ENCODE results near the gene EXOC3L1. TPM values are rescaled to one million over a fixed set of nuclear protein-coding genes. Genes with fewer than 3 reads are reported as not detected.
A peak's percentile ranks its signal among the peaks of the same experiment; 100 is the strongest.

The EXOC3L1 gene
- total RNA-seq, 1 donor from 2014 or later: 0.45 TPM

GRCh38 chr16:67183627-67184452 lies 6.1 kb downstream of the EXOC3L1 start, which contains the start of gene MATCAP1:
Gene MATCAP1, minus strand, starts transcription at chr16:67183963. Its CDS starts 3,353 bp downstream, at chr16:67180610.
- H3K9ac ChIP-seq (ENCODE audit: low read length): peak within 1 kb of the TSS; percentile 90
- H3K4me3 ChIP-seq (ENCODE audit: insufficient read depth, low read depth, low read length): peak within 1 kb of the TSS; percentile 70
- H3K79me2 ChIP-seq (ENCODE audit: insufficient read depth, low read length): peaks cover 23% of the 10 kb centered on the region
- H3K4me1 Mint-ChIP-seq (ENCODE audit: low read depth, unreplicated experiment): peaks cover 15% of the 10 kb centered on the region
- peaks cover 33% of the 10 kb centered on the region for H3K4me1 ChIP-seq (ENCODE audit: insufficient read depth, low read length)
- peaks cover 2% of the 10 kb centered on the region for H3K27me3 Mint-ChIP-seq (ENCODE audit: low read depth, unreplicated experiment)
- no peaks in the 10 kb centered on the region for H3K36me3 ChIP-seq (ENCODE audit: insufficient read depth, low read length)
- H3K9me3 Mint-ChIP-seq (ENCODE audit: unreplicated experiment): no peaks in the 10 kb centered on the region
- H3K27ac Mint-ChIP-seq (ENCODE audit: unreplicated experiment): no peak within 1 kb of the TSS
- no peaks in the 10 kb centered on the region for H3K9me3 ChIP-seq (ENCODE audit: insufficient read depth, low read depth, low read length)
- no peaks in the 10 kb centered on the region for H3K27me3 ChIP-seq (ENCODE audit: insufficient read depth, low read length)
- no peak for TF ChIP-seq CTCF (IDR thresholded peaks at IDR 0.05; ENCODE audit: insufficient read depth, low read depth, low read length)
- no peak for TF ChIP-seq EZH2 (IDR thresholded peaks at IDR 0.05; ENCODE audit: insufficient read depth, low read length)
- DNase-seq (ENCODE audit: low read depth) (peak; percentile 96), FAIRE-seq (peak; percentile 49)
- H3K4me2 ChIP-seq (ENCODE audit: low read length): peak within 1 kb of the TSS; percentile 91
- H4K20me1 ChIP-seq (ENCODE audit: insufficient read depth, low read length): peaks cover 53% of the 10 kb centered on the region
- H3K27ac ChIP-seq (ENCODE audit: low read depth, low read length): peak within 1 kb of the TSS; percentile 96
- H3K4me3 Mint-ChIP-seq (ENCODE audit: unreplicated experiment): peak within 1 kb of the TSS; percentile 79
- H3K36me3 Mint-ChIP-seq (ENCODE audit: low read depth, unreplicated experiment): peaks cover 3% of the 10 kb centered on the region
- H2AFZ ChIP-seq (ENCODE audit: low read depth, low read length): peak within 1 kb of the TSS; percentile 94

GRCh38 chr16:67183284-67183626 lies 6.7 kb downstream of the EXOC3L1 start:
- Histone ChIP-seq H4K20me1 (ENCODE audit: insufficient read depth, low read length) (peaks cover 58% of the 10 kb centered on the region), H3K9ac (ENCODE audit: low read length) (peak overlapping the region; percentile 90), H3K27ac (ENCODE audit: low read depth, low read length) (peak overlapping the region; percentile 30), H3K4me3 (ENCODE audit: insufficient read depth, low read depth, low read length) (peak overlapping the region; percentile 70), H2AFZ (ENCODE audit: low read depth, low read length) (peak overlapping the region; percentile 94), H3K79me2 (ENCODE audit: insufficient read depth, low read length) (peaks cover 23% of the 10 kb centered on the region), H3K4me1 (ENCODE audit: insufficient read depth, low read length) (peaks cover 33% of the 10 kb centered on the region), H3K4me2 (ENCODE audit: low read length) (peak overlapping the region; percentile 91), H3K36me3 (ENCODE audit: insufficient read depth, low read length) (no peaks in the 10 kb centered on the region), H3K9me3 (ENCODE audit: insufficient read depth, low read depth, low read length) (no peaks in the 10 kb centered on the region), H3K27me3 (ENCODE audit: insufficient read depth, low read length) (no peaks in the 10 kb centered on the region)
- Mint-ChIP-seq H3K4me3 (ENCODE audit: unreplicated experiment) (no peak overlapping the region), H3K27ac (ENCODE audit: unreplicated experiment) (no peak overlapping the region), H3K4me1 (ENCODE audit: low read depth, unreplicated experiment) (peaks cover 15% of the 10 kb centered on the region), H3K9me3 (ENCODE audit: unreplicated experiment) (no peaks in the 10 kb centered on the region), H3K27me3 (ENCODE audit: low read depth, unreplicated experiment) (peaks cover 5% of the 10 kb centered on the region), H3K36me3 (ENCODE audit: low read depth, unreplicated experiment) (peaks cover 5% of the 10 kb centered on the region)
- FAIRE-seq (no peak), DNase-seq (ENCODE audit: low read depth) (no peak)
- TF ChIP-seq CTCF (IDR thresholded peaks at IDR 0.05; ENCODE audit: insufficient read depth, low read depth, low read length): no peak
- no peak for TF ChIP-seq EZH2 (IDR thresholded peaks at IDR 0.05; ENCODE audit: insufficient read depth, low read length)

- no peaks in the 10 kb centered on the region for H3K36me3 ChIP-seq (ENCODE audit: insufficient read depth, low read length)
- TF ChIP-seq EZH2 (IDR thresholded peaks at IDR 0.05; ENCODE audit: insufficient read depth, low read length) (no peak), CTCF (IDR thresholded peaks at IDR 0.05; ENCODE audit: insufficient read depth, low read depth, low read length) (no peak)
These were observed 7.6 kb downstream of the EXOC3L1 start for GRCh38 chr16:67182288-67182687.

More at GRCh38 chr16:67182288-67182687, 7.6 kb downstream of the EXOC3L1 start:
- peaks cover 68% of the 10 kb centered on the region for H4K20me1 ChIP-seq (ENCODE audit: insufficient read depth, low read length)
- Mint-ChIP-seq H3K9me3 (ENCODE audit: unreplicated experiment) (peaks cover 2% of the 10 kb centered on the region), H3K27ac (ENCODE audit: unreplicated experiment) (no peak overlapping the region), H3K4me3 (ENCODE audit: unreplicated experiment) (no peak overlapping the region), H3K36me3 (ENCODE audit: low read depth, unreplicated experiment) (peaks cover 8% of the 10 kb centered on the region), H3K27me3 (ENCODE audit: low read depth, unreplicated experiment) (peaks cover 11% of the 10 kb centered on the region), H3K4me1 (ENCODE audit: low read depth, unreplicated experiment) (peaks cover 14% of the 10 kb centered on the region)
- H2AFZ ChIP-seq (ENCODE audit: low read depth, low read length): no peak overlapping the region
- H3K27ac ChIP-seq (ENCODE audit: low read depth, low read length): no peak overlapping the region
- no peaks in the 10 kb centered on the region for H3K9me3 ChIP-seq (ENCODE audit: insufficient read depth, low read depth, low read length)
- FAIRE-seq: no peak
- no peaks in the 10 kb centered on the region for H3K27me3 ChIP-seq (ENCODE audit: insufficient read depth, low read length)
- peaks cover 23% of the 10 kb centered on the region for H3K79me2 ChIP-seq (ENCODE audit: insufficient read depth, low read length)
- H3K4me2 ChIP-seq (ENCODE audit: low read length): peak overlapping the region; percentile 91
- no peak for DNase-seq (ENCODE audit: low read depth)
- peaks cover 33% of the 10 kb centered on the region for H3K4me1 ChIP-seq (ENCODE audit: insufficient read depth, low read length)
- no peak overlapping the region for H3K4me3 ChIP-seq (ENCODE audit: insufficient read depth, low read depth, low read length)
- H3K9ac ChIP-seq (ENCODE audit: low read length): no peak overlapping the region

All from astrocyte (in vitro differentiated cells and primary cell).